ENCODE data around the gene IL15. TPM values are rescaled to one million over a fixed set of nuclear protein-coding genes. Genes with fewer than 3 reads are reported as not detected.

Gene IL15
- total RNA-seq, 1 experiment from 2014 or later, result 2.6 TPM

GRCh38 chr4:141757287-141757686, 120.9 kb downstream of the IL15 start:
- ATAC-seq (no peak), DNase-seq (ENCODE audit: low spot score) (no peak)
- Mint-ChIP-seq H3K27me3 (ENCODE audit: low read depth) (no peaks in the 10 kb centered on the region), H3K27ac (no peak overlapping the region), H3K4me1 (peaks cover 19% of the 10 kb centered on the region), H3K9me3 (no peaks in the 10 kb centered on the region), H3K4me3 (no peak overlapping the region), H3K36me3 (no peaks in the 10 kb centered on the region)
- ChIA-PET CTCF (no interaction called here), POLR2A (no interaction called here)
- no peak for TF ChIP-seq ZSCAN18 (CRISPR knock-in tag; IDR thresholded peaks at IDR 0.05)
- TF ChIP-seq NFATC4 (CRISPR knock-in tag; IDR thresholded peaks at IDR 0.05), result no peak

GRCh38 chr4:141759796-141760425, 123.5 kb downstream of the IL15 start:
- DNase-seq (ENCODE audit: low spot score), result no peak
- ChIA-PET POLR2A (no interaction called here), CTCF (no interaction called here)
- Mint-ChIP-seq H3K27me3 (ENCODE audit: low read depth) (no peaks in the 10 kb centered on the region), H3K4me1 (peaks cover 17% of the 10 kb centered on the region), H3K36me3 (no peaks in the 10 kb centered on the region; the same call in 1 of the 2 replicates), H3K27ac (no peak overlapping the region), H3K9me3 (peaks cover 4% of the 10 kb centered on the region), H3K4me3 (no peak overlapping the region)
- no peak for ATAC-seq
- TF ChIP-seq SMAD3 (CRISPR knock-in tag; IDR thresholded peaks at IDR 0.05; ENCODE audit: borderline replicate concordance), result no peak
- TF ChIP-seq RORB (CRISPR knock-in tag; IDR thresholded peaks at IDR 0.05), result no peak
- no peak for TF ChIP-seq GABPB1 (CRISPR knock-in tag; IDR thresholded peaks at IDR 0.05)

GRCh38 chr4:141761926-141762325, 125.5 kb downstream of the IL15 start:
- Mint-ChIP-seq H3K4me1 (peaks cover 14% of the 10 kb centered on the region), H3K27ac (no peak overlapping the region), H3K27me3 (ENCODE audit: low read depth) (no peaks in the 10 kb centered on the region), H3K4me3 (no peak overlapping the region), H3K36me3 (peaks cover 3% of the 10 kb centered on the region; the same call in 1 of the 2 replicates), H3K9me3 (peaks cover 10% of the 10 kb centered on the region)
- ATAC-seq (no peak), DNase-seq (ENCODE audit: low spot score) (no peak)
- CTCF ChIA-PET, result no interaction called here
- TF ChIP-seq ZNF138 (CRISPR knock-in tag; conservative IDR thresholded peaks at IDR 0.05), result no peak
- no peak for TF ChIP-seq SMAD3 (CRISPR knock-in tag; IDR thresholded peaks at IDR 0.05; ENCODE audit: borderline replicate concordance)
- TF ChIP-seq AFF4 (CRISPR knock-in tag; IDR thresholded peaks at IDR 0.05; ENCODE audit: borderline replicate concordance), result no peak
- no peak for TF ChIP-seq CREB1 (CRISPR knock-in tag; IDR thresholded peaks at IDR 0.05)
- POLR2A ChIA-PET, result no interaction called here

GRCh38 chr4:141763374-141763773, 127.0 kb downstream of the IL15 start:
- ChIA-PET POLR2A (no interaction called here), CTCF (no interaction called here)
- no peak for DNase-seq (ENCODE audit: low spot score)
- no peaks in the 10 kb centered on the region for H3K27me3 Mint-ChIP-seq (ENCODE audit: low read depth)
- H3K9me3 Mint-ChIP-seq, result peaks cover 10% of the 10 kb centered on the region
- no peak overlapping the region for H3K27ac Mint-ChIP-seq
- H3K4me3 Mint-ChIP-seq, result no peak overlapping the region
- peaks cover 5% of the 10 kb centered on the region; the same call in 1 of the 2 replicates for H3K4me1 Mint-ChIP-seq
- no peak for ATAC-seq
- H3K36me3 Mint-ChIP-seq, result peaks cover 6% of the 10 kb centered on the region
- no peak for TF ChIP-seq TEAD4 (CRISPR knock-in tag; IDR thresholded peaks at IDR 0.05)
- no peak for TF ChIP-seq TP53 (CRISPR knock-in tag; IDR thresholded peaks at IDR 0.05)
- no peak for TF ChIP-seq FOXK1 (CRISPR knock-in tag; IDR thresholded peaks at IDR 0.05)
- TF ChIP-seq ATF3 (CRISPR knock-in tag; conservative IDR thresholded peaks at IDR 0.05), result no peak
- TF ChIP-seq ZNF671 (CRISPR knock-in tag; IDR thresholded peaks at IDR 0.05), result no peak
- no peak for TF ChIP-seq NR3C1 (CRISPR knock-in tag; conservative IDR thresholded peaks at IDR 0.05; ENCODE audit: low read depth)
- no peak for TF ChIP-seq CDX4 (CRISPR knock-in tag; IDR thresholded peaks at IDR 0.05; ENCODE audit: borderline replicate concordance)
- TF ChIP-seq ATF2 (CRISPR knock-in tag; IDR thresholded peaks at IDR 0.05; ENCODE audit: borderline replicate concordance, low read depth), result no peak
- TF ChIP-seq KAT7 (CRISPR knock-in tag; IDR thresholded peaks at IDR 0.05; ENCODE audit: borderline replicate concordance), result no peak
